ENCODE measurements around the gene ZNF438.

ZNF438 gene

DNA sequence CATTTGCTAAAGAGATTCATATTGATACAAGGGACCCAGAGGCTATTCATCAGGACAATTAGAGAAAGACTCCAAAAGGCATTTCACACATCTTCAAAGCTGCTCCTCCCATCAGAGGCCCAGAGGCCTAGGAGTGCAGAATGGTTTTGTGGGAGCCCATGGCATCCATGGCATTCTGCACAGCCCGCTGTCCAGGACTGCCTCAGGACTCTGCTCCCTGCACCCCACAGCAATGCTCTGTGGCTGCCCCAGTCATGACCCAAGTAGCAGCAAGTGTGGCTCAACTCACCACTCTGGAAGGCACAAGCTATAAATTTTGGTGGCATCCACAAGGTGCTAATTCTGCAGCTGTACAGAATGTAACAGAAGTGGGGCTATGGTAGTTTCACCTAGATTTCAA is 38.5 kb downstream of the ZNF438 start:
- TF ChIP-seq, protein P1, sequence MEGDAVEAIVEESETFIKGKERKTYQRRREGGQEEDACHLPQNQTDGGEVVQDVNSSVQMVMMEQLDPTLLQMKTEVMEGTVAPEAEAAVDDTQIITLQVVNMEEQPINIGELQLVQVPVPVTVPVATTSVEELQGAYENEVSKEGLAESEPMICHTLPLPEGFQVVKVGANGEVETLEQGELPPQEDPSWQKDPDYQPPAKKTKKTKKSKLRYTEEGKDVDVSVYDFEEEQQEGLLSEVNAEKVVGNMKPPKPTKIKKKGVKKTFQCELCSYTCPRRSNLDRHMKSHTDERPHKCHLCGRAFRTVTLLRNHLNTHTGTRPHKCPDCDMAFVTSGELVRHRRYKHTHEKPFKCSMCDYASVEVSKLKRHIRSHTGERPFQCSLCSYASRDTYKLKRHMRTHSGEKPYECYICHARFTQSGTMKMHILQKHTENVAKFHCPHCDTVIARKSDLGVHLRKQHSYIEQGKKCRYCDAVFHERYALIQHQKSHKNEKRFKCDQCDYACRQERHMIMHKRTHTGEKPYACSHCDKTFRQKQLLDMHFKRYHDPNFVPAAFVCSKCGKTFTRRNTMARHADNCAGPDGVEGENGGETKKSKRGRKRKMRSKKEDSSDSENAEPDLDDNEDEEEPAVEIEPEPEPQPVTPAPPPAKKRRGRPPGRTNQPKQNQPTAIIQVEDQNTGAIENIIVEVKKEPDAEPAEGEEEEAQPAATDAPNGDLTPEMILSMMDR (IDR thresholded peaks at IDR 0.05; ENCODE audit: low read depth, low read length): no peak
- H3K27me3 ChIP-seq: no peaks in the 10 kb centered on the region
- peaks cover 5% of the 10 kb centered on the region; the same call in 1 of the 2 replicates for H3K9me3 ChIP-seq
- no peaks in the 10 kb centered on the region for H3K4me1 ChIP-seq
- H3K36me3 ChIP-seq: no peaks in the 10 kb centered on the region
- no peak for DNase-seq
- H3K4me3 ChIP-seq (ENCODE audit: low read depth, low read length): no peak overlapping the region

DNA sequence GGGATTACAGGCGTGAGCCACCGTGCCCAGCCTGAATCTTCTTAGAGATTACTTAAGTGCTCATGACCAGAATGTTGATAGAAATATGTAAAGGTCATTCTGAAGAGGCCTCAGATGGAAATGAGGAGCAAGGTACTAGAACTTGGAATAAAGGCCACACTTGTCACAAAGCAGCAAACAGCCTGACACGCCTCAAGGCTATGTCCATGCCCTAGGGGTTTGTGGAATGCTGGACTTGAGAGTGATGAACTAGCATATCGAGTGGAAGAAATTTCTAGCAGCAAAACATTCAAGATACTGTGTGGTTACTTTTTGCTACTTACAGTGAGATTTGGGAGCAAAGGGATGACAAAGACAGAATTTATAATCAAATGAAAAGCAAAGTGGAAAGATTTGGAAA is 39.0 kb downstream of the ZNF438 start:
- Histone ChIP-seq H3K36me3 (no peaks in the 10 kb centered on the region), H3K4me1 (no peaks in the 10 kb centered on the region), H3K27me3 (no peaks in the 10 kb centered on the region), H3K4me3 (ENCODE audit: low read depth, low read length) (no peak overlapping the region), H3K9me3 (peaks cover 5% of the 10 kb centered on the region; the same call in 1 of the 2 replicates)
- TF ChIP-seq, protein P1 (IDR thresholded peaks at IDR 0.05; ENCODE audit: low read depth, low read length): no peak
- DNase-seq: no peak

DNA sequence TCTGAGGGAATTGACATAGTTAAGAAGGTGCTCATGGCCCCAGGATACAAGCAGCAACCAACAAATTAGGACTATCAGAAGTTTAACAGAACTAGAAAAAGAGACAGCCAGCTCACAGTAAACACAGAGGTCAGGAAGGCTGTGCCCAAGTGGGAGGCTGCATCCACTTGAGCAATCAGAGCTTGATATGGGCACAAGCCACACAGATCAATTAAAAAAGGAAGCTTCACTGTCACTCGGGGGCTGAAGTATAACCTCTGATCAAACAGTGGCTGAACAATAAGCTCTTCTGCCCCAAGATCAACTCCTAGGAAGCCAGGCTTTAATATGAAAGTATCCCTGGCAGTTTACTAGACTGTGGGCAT is 40.0 kb downstream of the ZNF438 start:
- no peaks in the 10 kb centered on the region for H3K4me1 ChIP-seq
- H3K36me3 ChIP-seq: no peaks in the 10 kb centered on the region
- TF ChIP-seq, protein P1 (IDR thresholded peaks at IDR 0.05; ENCODE audit: low read depth, low read length): no peak
- no peak overlapping the region for H3K4me3 ChIP-seq (ENCODE audit: low read depth, low read length)
- H3K27me3 ChIP-seq: no peaks in the 10 kb centered on the region
- peaks cover 5% of the 10 kb centered on the region; the same call in 1 of the 2 replicates for H3K9me3 ChIP-seq
- DNase-seq: no peak

DNA sequence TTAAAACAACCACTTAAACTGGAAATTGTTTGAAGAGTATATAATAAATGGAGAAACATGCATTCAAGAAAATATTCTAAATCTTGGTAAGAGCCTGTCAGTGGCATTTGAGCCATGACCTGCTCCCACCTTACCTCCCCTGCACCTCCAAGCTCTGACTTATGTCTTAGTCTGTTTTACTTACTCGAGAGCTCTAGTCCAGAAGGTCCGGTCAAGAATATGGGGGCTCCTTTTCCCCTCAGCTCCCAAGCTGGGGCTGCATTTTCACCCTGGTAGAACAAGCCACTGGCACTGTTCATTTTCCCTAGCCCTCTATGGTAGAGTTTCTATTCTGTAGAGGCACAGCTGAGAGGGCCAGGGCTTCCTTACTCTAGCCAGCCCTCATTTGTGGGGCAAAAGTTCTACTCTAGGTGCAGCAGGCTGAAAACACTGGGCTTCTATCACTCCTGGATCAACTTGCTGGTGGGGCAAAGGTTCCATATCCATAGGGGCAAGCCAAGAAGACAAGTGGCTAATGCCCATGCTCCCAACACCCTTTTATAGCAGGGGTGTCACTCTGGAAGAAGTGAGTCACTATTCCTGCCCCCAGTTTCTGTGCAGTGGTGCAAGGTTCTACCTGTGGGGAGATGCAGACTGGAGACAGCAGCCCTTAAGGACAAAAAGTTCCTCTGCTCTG is 40.6 kb downstream of the ZNF438 start:
- no peak overlapping the region for H3K4me3 ChIP-seq (ENCODE audit: low read depth, low read length)
- H3K36me3 ChIP-seq: no peaks in the 10 kb centered on the region
- peaks cover 5% of the 10 kb centered on the region; the same call in 1 of the 2 replicates for H3K9me3 ChIP-seq
- no peak for DNase-seq
- TF ChIP-seq, protein P1 (IDR thresholded peaks at IDR 0.05; ENCODE audit: low read depth, low read length): no peak
- H3K4me1 ChIP-seq: no peaks in the 10 kb centered on the region
- no peaks in the 10 kb centered on the region for H3K27me3 ChIP-seq

DNA sequence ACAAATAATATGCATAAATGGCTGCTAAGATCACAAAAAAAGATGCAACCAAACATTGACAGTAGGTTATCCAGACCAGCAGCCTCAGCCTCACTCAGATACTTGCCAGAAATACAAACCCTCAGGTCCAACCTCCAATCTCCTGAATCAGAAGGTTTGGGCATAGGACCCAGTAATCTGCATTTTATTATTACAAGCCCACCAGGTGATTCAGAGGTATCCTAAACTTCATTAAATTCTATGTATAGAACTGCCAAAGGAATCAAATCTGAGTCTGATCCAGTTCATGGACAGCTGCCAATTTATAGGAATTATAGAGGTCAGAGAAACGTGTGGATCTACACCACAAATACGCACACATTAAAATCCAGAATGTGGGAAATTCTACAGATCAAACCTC is 41.3 kb downstream of the ZNF438 start:
- peaks cover 5% of the 10 kb centered on the region; the same call in 1 of the 2 replicates for H3K9me3 ChIP-seq
- no peaks in the 10 kb centered on the region for H3K27me3 ChIP-seq
- TF ChIP-seq, protein P1 (IDR thresholded peaks at IDR 0.05; ENCODE audit: low read depth, low read length): no peak
- H3K4me1 ChIP-seq: no peaks in the 10 kb centered on the region
- H3K4me3 ChIP-seq (ENCODE audit: low read depth, low read length): no peak overlapping the region
- DNase-seq: no peak
- no peaks in the 10 kb centered on the region for H3K36me3 ChIP-seq

DNA sequence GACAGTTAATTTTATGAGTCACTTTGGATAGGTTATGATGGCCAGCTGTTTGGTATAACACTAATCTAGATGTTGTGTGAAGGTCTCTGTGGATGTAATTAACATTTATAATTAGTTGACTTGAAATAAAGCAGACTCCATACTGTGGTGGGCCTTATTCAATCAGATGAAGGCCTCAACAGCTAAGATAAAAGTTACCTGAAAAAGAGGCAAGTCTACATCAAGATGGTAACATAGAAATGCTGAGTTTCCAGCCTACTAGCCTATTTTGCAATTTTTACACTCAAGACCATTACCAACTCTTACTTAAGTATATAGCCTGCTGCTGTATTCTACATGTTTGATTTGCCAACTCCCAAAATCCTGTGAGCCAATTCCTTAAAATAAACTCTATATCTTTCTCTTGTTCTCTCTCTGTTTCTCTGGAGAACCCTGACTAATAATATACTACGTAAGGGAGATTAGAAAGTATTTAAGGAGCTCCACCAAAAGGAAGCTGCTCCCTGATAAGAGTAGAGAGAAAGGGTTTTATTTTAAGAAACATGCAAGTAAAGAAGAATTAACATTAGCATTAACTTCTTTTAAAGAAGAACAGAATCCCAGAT is 42.7 kb downstream of the ZNF438 start:
- Histone ChIP-seq H3K27me3 (no peaks in the 10 kb centered on the region), H3K36me3 (no peaks in the 10 kb centered on the region), H3K4me3 (ENCODE audit: low read depth, low read length) (no peak overlapping the region), H3K4me1 (no peaks in the 10 kb centered on the region), H3K9me3 (no peaks in the 10 kb centered on the region; the same call in 1 of the 2 replicates)
- TF ChIP-seq, protein P1 (IDR thresholded peaks at IDR 0.05; ENCODE audit: low read depth, low read length): no peak
- no peak for DNase-seq

Measured in BE2C (cell line).